Nephron (organoid): ENCODE measurements around the gene CCL16.
"Not testable (repeated sequence)": the region's sequence is repeated elsewhere in the genome, so short reads cannot be mapped to it uniquely, and the experiment has no call there.

Source experiments
- H3K27ac Mint-ChIP-seq, 3 experiments: 2 replicates each; pipeline ENCODE4 v1.8.0; 2020; ENCODE audit warnings: mixed read lengths in 3 of 3, mild to moderate bottlenecking in 2 of 3, moderate library complexity in 1 of 3
- H3K27me3 Mint-ChIP-seq: 2 replicates; pipeline ENCODE4 v1.8.0; 2021; ENCODE audit warnings: low read depth, mild to moderate bottlenecking, moderate library complexity, mixed read lengths
- H3K36me3 Mint-ChIP-seq: 2 replicates; pipeline ENCODE4 v1.8.0; 2020; ENCODE audit warnings: low read depth, mixed read lengths
- H3K4me1 Mint-ChIP-seq: 2 replicates; pipeline ENCODE4 v1.8.0; 2020; ENCODE audit warnings: mixed read lengths
- H3K4me3 Mint-ChIP-seq, 3 experiments: 2 replicates each; pipeline ENCODE4 v1.8.0; 2020; ENCODE audit warnings: mild to moderate bottlenecking in 3 of 3, mixed read lengths in 3 of 3, moderate library complexity in 2 of 3
- H3K9me3 Mint-ChIP-seq: 2 replicates; pipeline ENCODE4 v1.8.0; 2020; ENCODE audit warnings: mixed read lengths
- CTCF ChIP-seq, 3 experiments: fragments of 200-600 bp; sonication (generic); IDR thresholded peaks; one replicate each; pipeline ENCODE4 v1.5.0; 2021; ENCODE audit warnings: antibody characterized with exemption in 3 of 3; ENCODE audit not compliant: unreplicated experiment in 3 of 3

The CCL16 gene

GRCh38 chr17:35943537-35943936 lies 37.8 kb downstream of the CCL16 start, which contains the start of gene LYZL6:
Gene LYZL6 (minus strand): TSS chr17:35943713. CDS start chr17:35939356, 4,357 bp downstream.
- no peak within 1 kb of the TSS for H3K4me3 Mint-ChIP-seq
- peaks cover 12% of the 10 kb centered on the region for H3K4me1 Mint-ChIP-seq
- TF ChIP-seq CTCF (IDR thresholded peaks at IDR 0.05; ENCODE audit: unreplicated experiment in 3 of 3): no peak
- H3K27ac Mint-ChIP-seq: peak within 1 kb of the TSS; percentile 3 to 79 (median 72)
- H3K27me3 Mint-ChIP-seq: peaks cover 2% of the 10 kb centered on the region
- no peaks in the 10 kb centered on the region for H3K36me3 Mint-ChIP-seq
- H3K9me3 Mint-ChIP-seq: no peaks in the 10 kb centered on the region

- Mint-ChIP-seq H3K4me3 (no peak overlapping the region), H3K27me3 (no peaks in the 10 kb centered on the region)
Observed at GRCh38 chr17:35942588-35943186, 38.6 kb downstream of the CCL16 start.

GRCh38 chr17:35938492-35938891 lies 42.8 kb downstream of the CCL16 start:
- not testable (repeated sequence) for H3K27me3 Mint-ChIP-seq, H3K9me3 Mint-ChIP-seq, H3K36me3 Mint-ChIP-seq, H3K4me3 Mint-ChIP-seq, H3K27ac Mint-ChIP-seq
- H3K4me1 Mint-ChIP-seq: peaks cover 16% of the 10 kb centered on the region

More at GRCh38 chr17:35942588-35943186, 38.6 kb downstream of the CCL16 start:
- Mint-ChIP-seq H3K36me3 (no peaks in the 10 kb centered on the region), H3K27ac (peak overlapping the region; percentile 3 to 79 (median 72)), H3K9me3 (no peaks in the 10 kb centered on the region), H3K4me1 (peaks cover 12% of the 10 kb centered on the region)
- TF ChIP-seq CTCF (IDR thresholded peaks at IDR 0.05; ENCODE audit: unreplicated experiment in 3 of 3): no peak

- Mint-ChIP-seq H3K4me1 (peaks cover 21% of the 10 kb centered on the region), H3K36me3 (no peaks in the 10 kb centered on the region), H3K4me3 (no peak overlapping the region), H3K27ac (peak overlapping the region in 1 of 3 experiments; percentile 45), H3K27me3 (no peaks in the 10 kb centered on the region), H3K9me3 (no peaks in the 10 kb centered on the region)
- no peak for TF ChIP-seq CTCF (IDR thresholded peaks at IDR 0.05; ENCODE audit: unreplicated experiment in 3 of 3)
Observed at GRCh38 chr17:35936063-35936462, 45.2 kb downstream of the CCL16 start.

- peaks cover 3% of the 10 kb centered on the region for H3K27me3 Mint-ChIP-seq
Observed at GRCh38 chr17:35934760-35935159, 46.5 kb downstream of the CCL16 start.

GRCh38 chr17:35932586-35932985 lies 48.7 kb downstream of the CCL16 start:
- Mint-ChIP-seq H3K36me3 (no peaks in the 10 kb centered on the region), H3K27ac (peak overlapping the region; percentile 87 to 94 (median 94)), H3K9me3 (no peaks in the 10 kb centered on the region), H3K4me3 (peak overlapping the region in 1 of 3 experiments; percentile 10), H3K4me1 (peaks cover 32% of the 10 kb centered on the region), H3K27me3 (peaks cover 3% of the 10 kb centered on the region)
- no peak for TF ChIP-seq CTCF (IDR thresholded peaks at IDR 0.05; ENCODE audit: unreplicated experiment in 3 of 3)

More at GRCh38 chr17:35934760-35935159, 46.5 kb downstream of the CCL16 start:
- Mint-ChIP-seq H3K9me3 (no peaks in the 10 kb centered on the region), H3K4me3 (no peak overlapping the region), H3K27ac (peak overlapping the region in 2 of 3 experiments; percentile 36 to 38), H3K4me1 (peaks cover 30% of the 10 kb centered on the region), H3K36me3 (no peaks in the 10 kb centered on the region)
- no peak for TF ChIP-seq CTCF (IDR thresholded peaks at IDR 0.05; ENCODE audit: unreplicated experiment in 3 of 3)
